Natural killer cell (primary cell): Measurements from ENCODE around the gene SSBP2. TPM values are rescaled to one million over a fixed set of nuclear protein-coding genes. Genes with fewer than 3 reads are reported as not detected.

Experiments used
- ATAC-seq, 3 donors: fragments of 150-1000 bp in 2 of 3; fragments of 200-7000 bp in 1 of 3; cut with Tn5 transposase; 1 replicate in 1 of 3; 2 replicates in 2 of 3; pipeline ENCODE4 v1.10.0; 2021; ENCODE audit warnings: mild to moderate bottlenecking in 2 of 3, moderate library complexity in 2 of 3
- DNase-seq, 2 donors: peaks; one replicate each; pipeline versions ENCODE4 v3.0.0 to v3.0.0-alpha.2; 2013 to 2021; ENCODE audit warnings: mixed read lengths in 1 of 2
- H3K27ac ChIP-seq: one replicate; pipeline ENCODE4 v1.5.1; 2013; ENCODE audit warnings: mild to moderate bottlenecking, low read length
- H3K27me3 ChIP-seq: one replicate; pipeline ENCODE4 v1.6.1; 2013; ENCODE audit warnings: low read length; ENCODE audit not compliant: control insufficient read depth, insufficient read depth
- H3K36me3 ChIP-seq: one replicate; pipeline ENCODE4 v1.6.1; 2013; ENCODE audit warnings: low read length; ENCODE audit not compliant: control insufficient read depth, insufficient read depth
- H3K4me1 ChIP-seq: one replicate; pipeline ENCODE4 v1.6.1; 2013; ENCODE audit warnings: low read length; ENCODE audit not compliant: control insufficient read depth, insufficient read depth
- H3K4me3 ChIP-seq: one replicate; pipeline ENCODE4 v1.5.1; 2013; ENCODE audit warnings: low read length
- H3K9me3 ChIP-seq: one replicate; pipeline ENCODE4 v1.6.1; 2013; ENCODE audit warnings: low read length; ENCODE audit not compliant: control insufficient read depth, insufficient read depth
- H3K27ac Mint-ChIP-seq, 2 donors: one replicate each; pipeline ENCODE4 v1.8.0; 2022; ENCODE audit warnings: mild to moderate bottlenecking in 2 of 2, mixed read lengths in 2 of 2, moderate library complexity in 1 of 2
- H3K27me3 Mint-ChIP-seq, 2 donors: one replicate each; pipeline ENCODE4 v1.8.0; 2022; ENCODE audit warnings: low read depth in 2 of 2, mixed read lengths in 2 of 2
- H3K36me3 Mint-ChIP-seq: one replicate; pipeline ENCODE4 v1.8.0; 2022; ENCODE audit warnings: mixed read lengths
- H3K4me1 Mint-ChIP-seq, 2 donors: one replicate each; pipeline ENCODE4 v1.8.0; 2022; ENCODE audit warnings: mixed read lengths in 2 of 2
- H3K4me3 Mint-ChIP-seq: one replicate; pipeline ENCODE4 v1.8.0; 2022; ENCODE audit warnings: mild to moderate bottlenecking, moderate library complexity, mixed read lengths
- H3K9me3 Mint-ChIP-seq, 2 donors: one replicate each; pipeline ENCODE4 v1.8.0; 2022; ENCODE audit warnings: mixed read lengths in 2 of 2
- WGBS: methylation state at CpG from one replicate; pipeline ENCODE4 v1.1.7; 2013; ENCODE audit warnings: missing lambda C conversion rate; ENCODE audit not compliant: insufficient coverage; 5-methylcytosine and 5-hydroxymethylcytosine counted together
- intact Hi-C: fragments of 100-400 bp; cut with micrococcal nuclease; formaldehyde crosslinking; loops from one replicate; pipeline ENCODE4 v1.14.2; 2022
- total RNA-seq, 4 donors: library from RNA; stranded (reverse); fragments of 120-200 nt in 1 of 4; gene quantifications; one replicate each; pipeline versions ENCODE4 v1.2.3 to v1.2.4, GENCODE V29; 2013 to 2022
- TF ChIP-seq, protein P1 (sequence below): fragments of 200-600 bp; IDR thresholded peaks from one replicate; pipeline ENCODE4 v1.8.0; 2022; ENCODE audit warnings: antibody characterized with exemption

SSBP2 gene
- total RNA-seq, 3 donors from 2014 or later (not counting 1 experiment from before 2014, with no cell fraction given), result 13.1 to 17.3 (median 14.8) TPM

DNA sequence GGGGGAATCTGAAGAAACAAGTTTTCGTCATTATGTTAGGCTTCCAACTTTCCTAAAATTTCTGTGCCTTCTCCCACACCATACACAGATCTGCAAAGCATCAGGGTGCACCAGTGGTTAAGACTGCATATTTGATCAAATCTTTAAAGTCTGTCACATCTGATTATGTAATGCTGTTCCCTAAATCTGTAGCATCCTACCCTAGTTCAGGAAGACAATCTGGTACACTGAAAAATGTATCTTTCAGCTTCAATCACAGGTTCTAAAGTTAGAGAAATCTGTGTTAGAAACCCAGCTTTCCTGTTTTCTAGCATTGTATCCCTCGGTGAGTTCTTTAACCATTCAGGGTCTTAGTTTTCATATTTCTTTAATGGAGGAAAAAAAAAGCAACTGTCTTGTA is 3.9 kb downstream of the SSBP2 start:
- TF ChIP-seq, protein P1, sequence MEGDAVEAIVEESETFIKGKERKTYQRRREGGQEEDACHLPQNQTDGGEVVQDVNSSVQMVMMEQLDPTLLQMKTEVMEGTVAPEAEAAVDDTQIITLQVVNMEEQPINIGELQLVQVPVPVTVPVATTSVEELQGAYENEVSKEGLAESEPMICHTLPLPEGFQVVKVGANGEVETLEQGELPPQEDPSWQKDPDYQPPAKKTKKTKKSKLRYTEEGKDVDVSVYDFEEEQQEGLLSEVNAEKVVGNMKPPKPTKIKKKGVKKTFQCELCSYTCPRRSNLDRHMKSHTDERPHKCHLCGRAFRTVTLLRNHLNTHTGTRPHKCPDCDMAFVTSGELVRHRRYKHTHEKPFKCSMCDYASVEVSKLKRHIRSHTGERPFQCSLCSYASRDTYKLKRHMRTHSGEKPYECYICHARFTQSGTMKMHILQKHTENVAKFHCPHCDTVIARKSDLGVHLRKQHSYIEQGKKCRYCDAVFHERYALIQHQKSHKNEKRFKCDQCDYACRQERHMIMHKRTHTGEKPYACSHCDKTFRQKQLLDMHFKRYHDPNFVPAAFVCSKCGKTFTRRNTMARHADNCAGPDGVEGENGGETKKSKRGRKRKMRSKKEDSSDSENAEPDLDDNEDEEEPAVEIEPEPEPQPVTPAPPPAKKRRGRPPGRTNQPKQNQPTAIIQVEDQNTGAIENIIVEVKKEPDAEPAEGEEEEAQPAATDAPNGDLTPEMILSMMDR, result no peak
- Mint-ChIP-seq H3K4me3 (no peak overlapping the region), H3K9me3 (no peaks in the 10 kb centered on the region), H3K36me3 (no peaks in the 10 kb centered on the region), H3K4me1 (peaks cover 0 to 11% of the 10 kb centered on the region in 2 donors), H3K27me3 (peaks cover 0 to 8% of the 10 kb centered on the region in 2 donors), H3K27ac (no peak overlapping the region)
- DNase-seq (no peak), ATAC-seq (no peak)
- H3K4me3 ChIP-seq, result no peak overlapping the region
- 65% methylated on average over 2 of the region's 2 CpGs for WGBS
- H3K4me1 ChIP-seq, result peaks cover 3% of the 10 kb centered on the region
- no peaks in the 10 kb centered on the region for H3K36me3 ChIP-seq
- H3K27ac ChIP-seq, result no peak overlapping the region
- H3K27me3 ChIP-seq, result no peaks in the 10 kb centered on the region
- H3K9me3 ChIP-seq, result no peaks in the 10 kb centered on the region
- intact Hi-C loops, result no loop called here

DNA sequence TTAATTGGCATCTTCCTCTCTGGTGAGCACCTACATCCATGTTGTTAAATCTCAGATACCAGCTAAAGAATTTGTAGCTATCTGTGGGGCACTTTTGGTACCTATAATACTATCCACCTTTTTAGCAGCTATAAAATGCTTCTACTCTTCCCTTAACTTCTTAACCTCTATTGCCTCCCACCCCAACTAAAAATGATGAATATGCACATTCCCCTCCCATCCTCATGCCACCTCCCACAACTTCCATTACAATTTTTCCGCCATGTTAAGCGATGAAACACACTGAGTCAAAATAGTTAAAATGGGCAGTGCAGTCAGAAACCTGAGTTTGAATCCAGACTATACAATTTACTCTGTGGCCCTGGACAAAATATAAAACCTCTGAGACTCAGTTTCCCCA is 10.1 kb downstream of the SSBP2 start:
- Mint-ChIP-seq H3K4me3 (no peak overlapping the region), H3K4me1 (peaks cover 0 to 9% of the 10 kb centered on the region in 2 donors), H3K9me3 (no peaks in the 10 kb centered on the region), H3K36me3 (no peaks in the 10 kb centered on the region), H3K27me3 (no peaks in the 10 kb centered on the region), H3K27ac (no peak overlapping the region)
- no peaks in the 10 kb centered on the region for H3K4me1 ChIP-seq
- TF ChIP-seq, protein P1, result no peak
- H3K36me3 ChIP-seq, result no peaks in the 10 kb centered on the region
- H3K4me3 ChIP-seq, result no peak overlapping the region
- intact Hi-C loops, result no loop called here
- no peaks in the 10 kb centered on the region for H3K27me3 ChIP-seq
- H3K27ac ChIP-seq, result no peak overlapping the region
- 97% methylated on average over 2 of the region's 2 CpGs for WGBS
- DNase-seq, result no peak
- H3K9me3 ChIP-seq, result no peaks in the 10 kb centered on the region
- no peak for ATAC-seq

DNA sequence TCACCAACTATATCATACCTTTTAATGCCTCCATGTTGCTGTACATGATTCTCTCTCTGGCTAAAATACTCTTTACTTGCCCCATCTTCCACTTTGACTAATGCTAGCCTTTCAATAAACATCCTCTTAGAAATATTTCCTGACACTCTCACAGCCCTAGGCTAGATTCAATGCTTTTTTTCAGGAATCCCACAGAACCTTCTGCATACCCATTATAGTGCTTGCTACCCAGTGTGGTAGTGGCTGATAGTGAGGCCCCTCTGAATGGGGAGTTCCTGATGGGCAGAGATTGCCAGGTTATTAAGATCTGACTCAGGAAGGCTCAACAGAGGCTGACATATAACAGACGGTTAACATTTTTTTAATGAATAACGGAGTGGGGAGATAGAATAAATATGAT is 11.6 kb downstream of the SSBP2 start:
- intact Hi-C loops, result no loop called here
- no peaks in the 10 kb centered on the region for H3K36me3 Mint-ChIP-seq

DNA sequence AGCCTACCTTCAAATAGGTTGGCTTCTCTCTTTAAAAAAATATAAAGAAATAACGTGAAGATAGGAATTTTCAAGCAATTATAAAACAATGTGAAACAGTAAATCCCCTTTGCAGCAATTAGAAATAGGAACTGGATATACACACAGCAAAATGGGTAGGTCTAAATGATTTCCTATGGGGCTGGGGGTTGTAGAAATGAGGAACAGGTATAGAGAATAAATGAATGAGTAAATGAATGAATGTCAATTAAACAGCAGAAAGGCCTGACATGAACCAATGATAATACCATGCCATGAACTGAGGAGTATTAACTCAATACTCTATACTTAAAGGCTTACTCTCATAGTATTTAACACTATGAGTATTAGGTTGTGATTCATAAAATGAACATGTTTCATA is 21.6 kb downstream of the SSBP2 start:
- intact Hi-C loops, result no loop called here

More for the DNA sequence above, 11.6 kb downstream of the SSBP2 start:
- Histone ChIP-seq H3K27ac (no peak overlapping the region), H3K4me1 (no peaks in the 10 kb centered on the region), H3K27me3 (no peaks in the 10 kb centered on the region), H3K36me3 (no peaks in the 10 kb centered on the region), H3K4me3 (no peak overlapping the region), H3K9me3 (no peaks in the 10 kb centered on the region)
- no peak overlapping the region for H3K4me3 Mint-ChIP-seq
- TF ChIP-seq, protein P1, result no peak
- WGBS, result no CpG with 5 or more reads among the region's 2 CpGs
- no peak overlapping the region for H3K27ac Mint-ChIP-seq
- DNase-seq (no peak), ATAC-seq (no peak)
- H3K27me3 Mint-ChIP-seq, result no peaks in the 10 kb centered on the region
- no peaks in the 10 kb centered on the region for H3K9me3 Mint-ChIP-seq
- peaks cover 0 to 9% of the 10 kb centered on the region in 2 donors for H3K4me1 Mint-ChIP-seq

More for the DNA sequence above, 21.6 kb downstream of the SSBP2 start:
- Mint-ChIP-seq H3K9me3 (no peaks in the 10 kb centered on the region), H3K36me3 (no peaks in the 10 kb centered on the region), H3K4me3 (no peak overlapping the region), H3K27ac (no peak overlapping the region), H3K27me3 (peaks cover 0 to 2% of the 10 kb centered on the region in 2 donors), H3K4me1 (no peaks in the 10 kb centered on the region)
- DNase-seq (no peak), ATAC-seq (no peak)
- H3K4me3 ChIP-seq, result no peak overlapping the region
- no peaks in the 10 kb centered on the region for H3K4me1 ChIP-seq
- H3K27ac ChIP-seq, result no peak overlapping the region
- no peaks in the 10 kb centered on the region for H3K9me3 ChIP-seq
- no peaks in the 10 kb centered on the region for H3K27me3 ChIP-seq
- WGBS, result no CpG with 5 or more reads among the region's 1 CpG
- TF ChIP-seq, protein P1, result no peak
- H3K36me3 ChIP-seq, result no peaks in the 10 kb centered on the region
